SU-DHL-6 (cell line): ENCODE results near the gene KDELR3.

Experiments used
- H2AFZ ChIP-seq: fragments of 200-600 bp; sonication (generic); 2 replicates; pipeline ENCODE4 v1.6.1; 2014; ENCODE audit warnings: low read depth, mild to moderate bottlenecking, moderate library complexity, mixed read lengths, antibody characterized with exemption, low read length; ENCODE audit not compliant: severe bottlenecking
- H3F3A ChIP-seq: fragments of 200-600 bp; shearing (Covaris generic); 2 replicates; pipeline ENCODE4 v1.6.0; 2016; ENCODE audit warnings: antibody characterized with exemption, mild to moderate bottlenecking; ENCODE audit not compliant: insufficient read depth
- H3K27ac ChIP-seq: fragments of 200-600 bp; sonication (generic); 2 replicates; pipeline ENCODE4 v1.5.1; 2016; ENCODE audit warnings: low read depth, mild to moderate bottlenecking, low read length, moderate library complexity, mixed read lengths
- H3K27me3 ChIP-seq: fragments of 200-600 bp; sonication (generic), shearing (Covaris generic); 2 replicates; pipeline ENCODE4 v1.6.0; 2014; ENCODE audit warnings: mild to moderate bottlenecking, low read length
- H3K36me3 ChIP-seq: fragments of 200-600 bp; sonication (generic); 2 replicates; pipeline ENCODE4 v1.6.1; 2014; ENCODE audit warnings: mild to moderate bottlenecking, low read length, mixed read lengths
- H3K4me2 ChIP-seq: fragments of 300-600, 200-600 bp; shearing (Covaris generic), sonication (generic); 2 replicates; pipeline ENCODE4 v1.6.0; 2014; ENCODE audit warnings: low read length, low read depth, mild to moderate bottlenecking; ENCODE audit not compliant: poor library complexity, severe bottlenecking
- H3K4me3 ChIP-seq: fragments of 200-600 bp; sonication (generic); 2 replicates; pipeline ENCODE4 v1.5.1; 2014; ENCODE audit warnings: antibody characterized with exemption, low read length, mild to moderate bottlenecking, mixed read lengths; ENCODE audit not compliant: insufficient read depth, poor library complexity, severe bottlenecking
- H3K79me2 ChIP-seq: fragments of 200-600 bp; sonication (generic); 2 replicates; pipeline ENCODE4 v1.6.1; 2014; ENCODE audit warnings: mild to moderate bottlenecking, low read length, moderate library complexity; ENCODE audit not compliant: insufficient read depth
- H3K9ac ChIP-seq: fragments of 200-600 bp; sonication (generic); 2 replicates; pipeline ENCODE4 v1.7.0; 2014; ENCODE audit warnings: mild to moderate bottlenecking, low read length
- H3K9me2 ChIP-seq: fragments of 200-600 bp; sonication (generic); replicated peaks from 2 replicates; pipeline ENCODE4 v1.6.1; 2014; ENCODE audit warnings: low read length; ENCODE audit not compliant: insufficient read depth
- H3K9me3 ChIP-seq: fragments of 200-600 bp; sonication (generic); 2 replicates; pipeline ENCODE4 v1.6.1; 2014; ENCODE audit warnings: low read length, mixed read lengths; ENCODE audit not compliant: insufficient read depth
- H4K20me1 ChIP-seq: fragments of 200-600 bp; sonication (generic); 2 replicates; pipeline ENCODE4 v1.6.1; 2014; ENCODE audit warnings: low read depth, mild to moderate bottlenecking, antibody characterized with exemption, low read length, moderate library complexity, mixed read lengths
- CTCF ChIP-seq: fragments of 200-600 bp; sonication (generic); IDR thresholded peaks from one replicate; pipeline ENCODE4 v1.5.1; 2017; ENCODE audit warnings: antibody characterized with exemption, mild to moderate bottlenecking, low read length, moderate library complexity; ENCODE audit not compliant: insufficient read depth, poor library complexity, severe bottlenecking
- EZH2phosphoT487 ChIP-seq: fragments of 200-600 bp; sonication (generic), shearing (Covaris generic); conservative IDR thresholded peaks from 2 replicates; pipeline ENCODE4 v1.6.1; 2018; ENCODE audit warnings: mild to moderate bottlenecking, antibody characterized with exemption, low read length, moderate library complexity, mixed read lengths

The KDELR3 gene

GRCh38 chr22:38482662-38483308, 14.9 kb downstream of the KDELR3 start:
- Histone ChIP-seq H3K9ac (no peak overlapping the region), H3K4me3 (no peak overlapping the region), H3K4me2 (no peak overlapping the region), H3K27me3 (no peaks in the 10 kb centered on the region), H3K27ac (no peak overlapping the region), H3K9me2 (no peaks in the 10 kb centered on the region), H4K20me1 (peaks cover 3% of the 10 kb centered on the region; the same call in 1 of the 2 replicates), H3K9me3 (no peaks in the 10 kb centered on the region), H3K36me3 (peaks cover 39% of the 10 kb centered on the region), H3F3A (peaks cover 40% of the 10 kb centered on the region), H2AFZ (no peak overlapping the region), H3K79me2 (no peaks in the 10 kb centered on the region)
- TF ChIP-seq CTCF (no peak), EZH2phosphoT487 (no peak)

GRCh38 chr22:38484244-38484643, 16.3 kb downstream of the KDELR3 start:
- Histone ChIP-seq H3K9ac (no peak overlapping the region), H4K20me1 (peaks cover 3% of the 10 kb centered on the region; the same call in 1 of the 2 replicates), H3K9me2 (no peaks in the 10 kb centered on the region), H3K4me2 (no peak overlapping the region), H3K27ac (no peak overlapping the region), H3K79me2 (no peaks in the 10 kb centered on the region), H3K36me3 (peaks cover 54% of the 10 kb centered on the region), H2AFZ (no peak overlapping the region), H3K27me3 (no peaks in the 10 kb centered on the region), H3F3A (peaks cover 49% of the 10 kb centered on the region), H3K4me3 (no peak overlapping the region), H3K9me3 (no peaks in the 10 kb centered on the region)
- TF ChIP-seq CTCF, result no peak
- TF ChIP-seq EZH2phosphoT487, result no peak

GRCh38 chr22:38485783-38486182, 17.9 kb downstream of the KDELR3 start:
- H3K9ac ChIP-seq, result no peak overlapping the region
- no peaks in the 10 kb centered on the region for H3K79me2 ChIP-seq
- H3K9me3 ChIP-seq, result no peaks in the 10 kb centered on the region
- no peaks in the 10 kb centered on the region for H3K27me3 ChIP-seq
- no peak overlapping the region for H3K4me3 ChIP-seq
- no peaks in the 10 kb centered on the region for H3K9me2 ChIP-seq
- H3K27ac ChIP-seq, result no peak overlapping the region
- TF ChIP-seq EZH2phosphoT487 (no peak), CTCF (no peak)
- peaks cover 4% of the 10 kb centered on the region; the same call in 1 of the 2 replicates for H4K20me1 ChIP-seq
- no peak overlapping the region for H3K4me2 ChIP-seq
- H3F3A ChIP-seq, result peaks cover 48% of the 10 kb centered on the region
- H3K36me3 ChIP-seq, result peaks cover 68% of the 10 kb centered on the region
- H2AFZ ChIP-seq, result no peak overlapping the region
